ENCODE measurements around the gene CETN3. TPM values are rescaled to one million over a fixed set of nuclear protein-coding genes. Genes with fewer than 3 reads are reported as not detected.
"Not testable (repeated sequence)": the region's sequence is repeated elsewhere in the genome, so short reads cannot be mapped to it uniquely, and the experiment has no call there.

Gene CETN3
- polyA plus RNA-seq, 1 donor: 31.2 TPM

DNA sequence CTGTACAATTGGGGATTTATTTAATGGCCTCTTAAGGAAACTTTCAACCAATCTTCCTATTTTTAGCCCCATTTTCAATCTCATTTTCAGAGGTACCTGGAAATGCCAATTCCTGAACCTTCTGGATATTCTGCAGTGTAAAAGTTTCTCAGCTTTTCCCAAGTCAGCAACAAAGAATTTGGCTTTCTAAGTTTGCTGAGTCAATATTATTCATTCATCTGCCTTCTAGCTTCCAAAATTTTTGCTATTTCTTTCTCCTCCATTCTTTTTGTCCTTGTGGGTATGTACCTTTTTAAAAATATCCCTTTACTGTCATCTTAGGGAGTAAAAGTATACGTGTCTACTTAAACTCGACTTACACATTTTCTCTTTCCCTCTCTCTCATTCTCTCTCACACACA, 25.7 kb downstream of the CETN3 start:
- DNase-seq (ENCODE audit: low read depth): no peak

DNA sequence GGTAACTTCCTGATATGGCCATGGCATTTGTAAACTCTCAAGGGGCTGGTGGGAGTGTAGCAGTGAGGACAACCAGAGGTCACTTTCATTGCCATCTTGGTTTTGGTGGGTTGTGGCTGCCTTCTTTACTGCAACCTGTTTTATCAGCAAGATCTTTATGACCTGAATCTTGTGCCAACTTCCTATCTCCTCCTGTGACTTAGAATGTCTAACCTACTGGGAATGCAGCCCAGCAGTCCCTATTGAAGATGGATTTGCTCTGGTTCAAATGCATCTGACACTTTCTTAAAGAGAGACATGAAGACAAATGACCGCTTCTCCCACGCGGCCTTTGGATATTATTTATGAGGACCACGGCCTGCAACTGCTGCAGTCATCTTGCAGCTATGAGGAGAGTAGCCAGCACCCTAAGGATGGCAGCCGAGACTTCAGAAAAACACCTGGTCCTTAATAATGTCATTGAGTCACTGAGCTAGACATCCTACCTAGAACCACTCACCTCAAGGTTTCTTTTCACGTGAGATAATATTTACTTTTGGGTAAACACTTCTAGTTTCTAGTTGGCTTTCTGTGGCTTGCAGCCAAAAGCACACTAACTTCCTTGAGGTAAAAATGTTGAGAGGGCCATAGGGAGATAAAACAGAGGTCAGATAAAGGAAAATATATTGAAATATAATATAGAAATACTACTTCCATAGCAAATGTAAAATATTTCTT, 28.2 kb downstream of the CETN3 start:
- no peak for DNase-seq (ENCODE audit: low read depth)

DNA sequence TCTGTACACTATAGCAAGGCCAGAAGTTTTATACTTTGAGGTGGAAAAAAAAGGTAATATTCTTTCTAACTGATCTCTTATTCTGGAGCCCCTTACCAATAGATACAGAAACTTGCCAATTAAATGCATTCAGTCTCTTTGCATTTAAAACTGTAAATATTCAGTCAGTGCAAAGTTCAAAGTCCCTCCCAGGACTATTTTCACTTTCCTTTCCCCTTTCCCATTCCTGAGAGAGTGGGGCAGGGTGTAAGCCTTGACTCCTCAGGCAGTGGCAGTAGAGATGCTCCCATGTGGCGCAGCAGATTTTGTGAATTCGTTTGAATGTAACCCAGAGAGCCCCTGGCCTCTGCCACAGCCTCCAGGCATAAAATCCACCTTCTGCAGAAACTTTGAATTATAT, 29.9 kb downstream of the CETN3 start:
- DNase-seq (ENCODE audit: low read depth): no peak

DNA sequence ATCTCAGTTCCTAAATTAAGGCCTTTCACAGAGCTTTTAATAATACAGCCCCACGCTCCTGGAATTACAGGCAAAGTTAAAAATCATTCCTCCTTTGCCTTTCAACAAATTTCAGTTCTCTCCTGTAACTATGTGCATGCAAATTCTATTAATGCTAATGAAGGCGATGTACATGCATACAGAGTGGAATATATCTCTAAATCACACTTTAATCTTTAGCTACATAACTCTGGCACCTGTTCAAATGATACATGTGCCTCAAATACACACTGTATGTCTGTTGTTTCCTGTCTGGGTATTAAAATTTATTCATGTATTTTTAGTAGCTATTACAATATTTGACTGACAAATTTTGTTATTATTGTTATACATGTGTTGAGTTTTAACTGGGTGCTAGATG, 30.8 kb downstream of the CETN3 start:
- DNase-seq (ENCODE audit: low read depth): no peak

DNA sequence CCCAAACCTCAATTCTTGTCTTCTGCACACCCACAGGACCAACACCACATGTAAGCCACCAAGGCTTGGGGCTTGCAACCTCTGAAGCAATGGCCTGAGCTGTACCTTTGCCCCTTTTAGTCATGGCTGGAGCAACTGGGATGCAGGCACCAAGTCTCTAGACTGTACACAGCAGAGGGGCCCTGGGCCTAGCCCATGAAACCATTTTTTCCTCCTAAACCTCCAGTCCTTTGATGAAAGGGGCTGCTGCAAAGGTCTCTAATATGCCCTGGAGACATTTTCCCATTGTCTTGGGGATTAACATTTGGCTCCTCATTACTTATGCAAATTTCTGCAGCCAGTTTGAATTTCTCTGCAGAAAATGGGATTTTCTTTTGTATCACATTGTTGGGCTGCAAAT, 38.3 kb downstream of the CETN3 start:
- not testable (repeated sequence) for DNase-seq (ENCODE audit: low read depth)

DNA sequence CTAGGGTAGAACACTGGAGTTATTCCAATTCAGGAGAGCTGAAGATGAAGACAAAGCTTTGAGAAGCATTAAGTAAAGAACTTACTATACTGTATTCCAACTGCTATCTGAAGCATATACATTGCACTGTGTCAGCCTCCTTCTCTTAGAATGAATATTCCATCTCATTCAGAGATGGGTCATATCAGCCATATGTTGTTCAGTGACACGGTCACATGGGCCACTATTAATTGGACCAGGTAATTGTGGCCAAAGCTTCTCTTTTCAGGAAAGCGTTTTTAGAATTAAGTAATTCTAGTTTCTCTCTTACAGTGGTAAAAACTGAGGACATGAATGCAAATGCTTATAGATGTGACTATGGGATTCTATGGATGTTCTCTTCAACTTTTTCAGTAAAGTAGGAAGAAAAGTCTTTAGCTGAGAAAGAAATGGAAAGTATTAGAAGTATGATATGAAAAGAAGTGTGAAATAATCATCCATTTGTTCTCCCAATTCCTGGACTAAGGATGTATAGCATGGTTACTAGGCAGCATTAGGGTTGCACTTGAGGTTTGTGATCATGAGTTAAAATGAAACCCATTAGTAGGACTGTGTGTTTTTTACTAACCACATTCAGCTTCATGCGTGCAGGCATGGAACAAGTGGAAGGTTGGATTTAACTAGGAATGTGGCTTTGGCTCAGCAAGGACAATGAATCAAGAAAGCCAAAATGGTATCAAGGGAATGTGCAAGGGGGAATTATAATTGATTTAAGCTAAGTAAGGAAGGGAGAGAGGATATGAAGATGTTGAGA, 40.9 kb downstream of the CETN3 start:
- DNase-seq (ENCODE audit: low read depth): no peak

DNA sequence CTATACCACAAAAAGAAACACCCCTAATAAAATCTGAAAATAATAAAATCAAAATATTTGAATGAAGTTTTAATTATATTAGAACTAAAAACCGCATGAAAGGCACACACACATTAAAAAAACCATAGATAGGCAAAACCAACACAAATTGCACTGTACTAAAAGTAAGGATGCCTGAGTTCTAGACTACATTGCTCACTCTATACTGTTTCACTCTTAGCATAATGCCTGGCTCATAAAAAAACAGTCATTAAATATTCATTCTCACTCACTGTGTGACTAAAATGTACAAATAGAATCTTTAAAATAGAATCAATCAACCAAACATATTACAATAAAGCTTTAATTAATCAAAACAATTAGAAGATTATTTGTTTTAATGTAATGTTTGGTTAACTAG, 41.7 kb downstream of the CETN3 start:
- no peak for DNase-seq (ENCODE audit: low read depth)

DNA sequence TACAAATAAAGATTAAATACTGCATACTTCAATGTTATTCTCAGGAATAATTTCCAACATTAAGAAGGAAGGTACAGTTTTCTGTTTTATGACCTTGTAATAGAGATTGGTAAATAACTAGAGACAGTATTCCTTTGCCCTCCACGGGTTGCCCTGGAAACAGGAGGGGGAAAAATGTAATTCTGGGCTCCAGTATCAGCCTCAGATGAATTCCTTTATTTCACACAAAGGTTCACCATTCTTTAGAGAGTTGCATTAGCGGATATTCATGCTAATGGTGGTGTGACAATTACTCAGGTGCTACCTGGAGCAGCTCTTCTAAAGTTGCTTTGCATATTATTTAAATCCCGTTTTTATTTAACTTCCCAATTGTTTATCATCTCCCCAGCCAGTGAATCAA, 42.6 kb downstream of the CETN3 start:
- DNase-seq (ENCODE audit: low read depth): no peak

DNA sequence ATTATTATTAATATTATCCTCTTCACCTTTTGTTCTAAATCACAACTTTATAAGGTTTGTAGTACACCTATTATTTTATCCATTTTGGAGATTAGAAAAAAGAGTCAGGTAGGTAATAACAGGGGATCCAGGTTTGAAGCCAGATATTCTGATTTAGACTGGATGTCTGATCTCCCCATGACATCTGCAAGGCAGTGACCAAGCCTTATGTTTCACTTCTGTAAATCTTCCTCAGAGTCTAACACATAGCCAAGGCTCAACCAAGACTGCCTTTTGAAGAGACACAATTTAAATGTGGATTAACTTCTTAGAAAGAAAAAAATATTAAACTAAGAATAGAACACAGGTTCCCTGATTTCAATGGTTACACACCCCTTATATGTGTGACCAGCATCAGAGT, 44.2 kb downstream of the CETN3 start:
- DNase-seq (ENCODE audit: low read depth): no peak

DNA sequence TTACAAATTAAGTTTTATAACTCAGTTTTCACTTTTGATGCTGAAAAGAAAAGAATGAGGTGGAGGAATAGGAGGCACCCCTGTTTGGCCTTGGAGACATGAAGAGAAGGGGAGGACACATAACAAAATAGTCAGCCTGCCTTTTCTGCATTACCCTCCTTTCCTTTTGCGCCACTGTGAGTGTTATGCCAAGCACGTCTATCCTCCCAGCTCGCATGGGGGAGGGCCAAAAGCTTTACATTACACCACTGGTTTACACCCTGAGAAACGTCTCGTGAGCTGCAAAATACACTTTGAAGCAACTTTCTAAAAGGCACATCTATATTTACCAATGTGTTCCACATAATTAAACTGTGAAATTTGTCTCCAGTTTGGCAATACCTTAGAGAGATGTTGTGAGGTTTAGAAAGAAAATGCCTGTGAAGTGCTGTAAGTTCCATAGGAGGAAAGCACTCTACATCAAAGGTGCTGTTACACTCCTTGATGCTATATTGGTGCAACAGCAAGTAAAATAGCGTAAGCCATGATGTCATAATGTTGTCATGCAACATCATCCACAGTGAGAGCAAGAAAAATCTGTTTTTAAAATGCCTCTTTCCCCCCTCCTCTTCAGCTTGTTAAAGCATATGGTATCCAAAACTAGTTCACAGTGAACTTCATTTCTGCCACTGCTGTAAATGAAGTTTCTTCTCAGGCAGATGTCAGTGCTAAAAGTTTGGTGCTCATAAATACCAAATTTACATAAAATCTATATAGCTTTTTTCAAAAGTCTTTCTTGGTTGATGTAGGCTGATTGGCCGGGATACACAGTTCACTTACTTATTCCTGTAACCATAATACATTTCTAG, 50.3 kb downstream of the CETN3 start:
- DNase-seq (ENCODE audit: low read depth): no peak

DNA sequence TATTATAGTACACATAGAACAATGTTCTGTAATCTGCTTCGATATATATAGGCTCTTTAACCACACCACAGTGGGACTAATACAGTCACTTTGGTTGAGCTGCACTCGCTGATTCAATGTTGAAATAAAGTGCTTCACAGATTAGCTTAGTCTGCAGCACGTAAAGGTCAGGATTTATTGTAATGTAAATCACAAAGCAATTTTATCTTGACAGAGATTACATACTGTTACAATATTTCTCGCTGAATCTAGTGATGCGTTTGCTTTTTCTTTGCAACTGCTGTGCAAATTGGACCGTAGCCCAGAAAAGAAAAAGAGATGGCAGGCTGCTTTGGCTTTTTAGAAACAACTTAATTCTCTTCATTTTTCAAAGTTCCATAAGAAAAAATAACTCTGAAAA, 52.9 kb downstream of the CETN3 start:
- DNase-seq (ENCODE audit: low read depth): peak; percentile 32

DNA sequence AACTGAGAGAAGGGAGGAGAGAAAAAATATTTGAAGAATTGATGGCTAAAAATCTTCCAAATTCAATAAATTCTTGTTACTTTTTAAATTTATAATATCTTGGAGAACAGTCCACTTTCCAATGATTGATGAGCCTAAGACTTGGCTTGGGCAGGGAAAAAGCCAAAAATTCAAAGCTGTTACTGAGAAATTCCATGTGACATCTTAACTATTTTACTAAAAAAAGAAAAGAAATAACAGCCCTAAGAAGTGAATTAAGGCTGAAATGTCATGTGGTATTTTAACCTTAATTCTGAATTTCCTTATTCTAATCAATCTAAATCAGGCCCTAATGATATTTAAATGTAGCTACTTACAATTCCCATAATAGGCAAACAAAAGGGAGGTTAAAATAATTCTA, 53.4 kb downstream of the CETN3 start:
- no peak for DNase-seq (ENCODE audit: low read depth)

DNA sequence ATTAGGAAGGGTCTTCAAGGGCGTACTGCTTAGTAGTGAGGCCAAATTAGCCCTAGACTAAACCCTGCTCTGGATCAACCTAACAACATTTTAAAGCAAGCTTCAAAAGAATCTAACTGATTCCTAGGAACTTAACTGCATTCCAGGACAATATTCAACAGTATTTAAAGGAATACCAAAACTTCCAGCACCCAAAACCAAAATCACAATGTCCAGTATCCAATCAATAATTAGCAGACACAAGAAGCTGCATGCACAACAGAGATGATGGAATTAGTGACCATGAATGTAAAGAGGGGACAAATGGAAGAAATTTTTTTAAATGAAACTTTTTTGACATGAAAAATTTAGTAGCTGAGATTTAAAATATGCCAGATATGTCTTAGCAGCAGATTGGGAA, 53.9 kb downstream of the CETN3 start:
- DNase-seq (ENCODE audit: low read depth): no peak

DNA sequence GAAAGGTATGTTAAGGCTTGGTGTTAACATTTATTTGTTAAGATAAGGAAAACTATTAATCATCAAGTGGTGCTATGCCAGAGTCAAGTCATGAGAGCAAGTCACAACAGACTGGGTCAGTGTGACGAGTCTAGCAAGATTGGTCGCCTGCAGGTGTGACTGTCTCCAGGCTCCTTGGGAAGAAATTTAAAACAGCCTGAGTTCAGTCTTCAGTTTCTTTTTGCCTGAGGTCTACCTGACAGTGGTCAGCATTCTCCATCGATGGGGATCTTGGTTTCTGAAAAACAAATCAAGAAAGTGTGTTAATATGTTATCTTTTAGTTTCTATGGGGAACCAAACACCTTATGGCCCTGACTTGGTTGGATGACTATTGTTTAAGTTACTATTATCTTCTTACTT, 56.3 kb downstream of the CETN3 start:
- no peak for DNase-seq (ENCODE audit: low read depth)

DNA sequence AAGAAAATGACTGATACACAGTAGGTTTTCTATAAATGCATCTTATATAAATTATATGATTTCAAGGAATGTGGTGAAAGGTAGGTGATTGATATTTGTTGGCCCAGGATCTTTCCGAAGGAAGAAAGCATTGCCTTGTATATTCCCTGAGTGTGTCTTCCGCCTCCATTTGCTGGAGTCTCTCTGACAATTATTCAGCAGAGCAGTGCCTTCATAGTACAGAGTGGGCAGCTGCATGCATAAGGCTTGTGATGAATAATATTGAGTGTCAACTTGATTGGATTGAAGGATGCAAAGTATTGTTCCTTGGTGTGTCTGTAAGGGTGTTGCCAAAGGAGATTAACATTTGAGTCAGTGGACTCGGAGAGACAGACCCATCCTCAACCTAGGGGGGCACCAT, 58.5 kb downstream of the CETN3 start:
- no peak for DNase-seq (ENCODE audit: low read depth)

DNA sequence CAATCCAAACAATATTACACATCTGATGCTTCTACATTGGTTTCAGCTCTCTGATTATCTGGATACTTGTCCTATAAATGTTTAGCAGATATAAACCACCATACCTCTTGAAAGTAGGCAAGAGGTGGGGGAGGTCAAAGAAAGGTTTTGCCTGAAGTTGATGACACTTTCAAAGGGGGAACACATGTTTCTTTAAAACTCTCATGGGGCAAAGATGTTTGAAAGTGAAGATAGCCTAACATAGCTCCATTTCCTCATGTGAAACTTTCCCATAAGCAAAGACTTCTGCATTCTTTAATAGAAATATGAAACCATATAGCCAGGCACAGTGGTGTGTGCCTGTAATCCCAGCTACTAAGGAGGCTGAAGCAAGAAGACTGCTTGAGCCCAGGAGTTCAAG, 62.1 kb downstream of the CETN3 start:
- no peak for DNase-seq (ENCODE audit: low read depth)

DNA sequence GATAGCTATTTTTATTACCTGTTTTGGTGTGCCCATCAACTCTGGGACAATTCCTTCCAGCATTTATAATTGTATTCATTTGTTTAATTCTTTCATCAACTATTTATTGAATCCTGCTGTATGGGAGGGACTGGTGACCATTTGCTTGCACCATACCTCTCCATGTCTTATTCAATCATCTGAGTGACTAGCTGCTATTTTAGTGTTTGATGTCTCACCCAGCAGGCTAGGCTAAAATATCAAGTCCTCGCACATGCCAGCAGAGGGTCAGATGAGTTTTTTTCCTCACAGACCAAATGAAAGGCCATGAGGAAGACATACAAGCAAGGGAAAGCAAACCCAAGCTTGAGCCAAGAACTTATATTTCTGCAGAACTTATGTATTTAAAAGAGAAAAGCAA, 63.9 kb downstream of the CETN3 start:
- DNase-seq (ENCODE audit: low read depth): no peak

DNA sequence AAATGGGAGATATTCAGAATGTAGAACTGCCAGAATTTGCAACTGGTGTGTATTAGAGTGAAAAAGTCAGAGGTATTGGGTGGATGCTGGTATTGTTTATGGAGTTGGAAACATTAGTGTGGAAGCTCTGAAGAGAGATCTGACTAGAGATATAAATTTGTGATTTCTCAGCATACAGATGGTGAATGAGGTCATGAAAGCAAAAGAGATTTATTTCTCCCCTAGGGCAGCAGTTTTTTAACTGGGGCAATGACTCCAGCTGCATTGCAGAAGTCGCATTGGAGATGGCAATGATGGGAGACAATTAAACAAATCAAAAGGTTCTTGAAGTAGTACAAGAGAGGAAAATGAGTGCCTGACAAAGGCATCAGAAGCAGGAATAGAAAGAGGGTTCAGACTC, 64.9 kb downstream of the CETN3 start:
- DNase-seq (ENCODE audit: low read depth): no peak

DNA sequence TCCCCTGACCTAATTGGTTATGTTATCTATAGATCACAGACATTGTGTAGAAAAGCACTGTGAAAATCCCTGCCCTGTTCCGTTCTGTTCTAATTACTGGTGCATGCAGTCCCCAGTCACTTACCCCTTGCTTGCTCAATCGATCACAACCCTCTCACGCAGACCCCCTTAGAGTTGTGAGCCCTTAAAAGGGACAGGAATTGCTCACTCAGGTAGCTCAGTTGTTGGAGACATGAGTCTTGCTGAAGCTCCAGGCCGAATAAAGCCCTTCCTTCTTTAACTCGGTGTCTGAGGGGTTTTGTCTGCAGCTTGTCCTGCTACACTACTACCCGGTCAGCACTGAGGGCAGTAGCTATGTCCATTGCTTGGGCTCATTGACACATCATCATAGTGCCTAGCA, 65.8 kb downstream of the CETN3 start:
- DNase-seq (ENCODE audit: low read depth): not testable (repeated sequence)

DNA sequence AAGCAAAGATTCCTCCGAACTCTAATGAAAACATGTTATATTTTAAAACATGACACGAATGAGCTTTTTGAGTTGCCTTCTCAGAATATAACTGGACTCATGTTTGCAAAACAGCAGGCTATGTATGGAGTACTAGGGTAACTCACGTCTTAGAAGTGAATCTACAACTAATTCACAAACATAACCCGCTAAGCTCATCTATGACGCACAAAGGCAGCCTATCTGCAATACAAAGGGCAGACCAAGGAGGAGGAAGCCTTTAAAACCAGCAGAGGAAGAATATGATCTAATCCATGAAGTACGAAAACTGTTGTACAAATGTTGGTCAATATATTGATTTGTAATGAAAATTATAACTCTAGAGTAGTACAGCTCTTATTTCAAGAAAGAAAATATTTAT, 67.0 kb downstream of the CETN3 start:
- DNase-seq (ENCODE audit: low read depth): no peak
